Stomach smooth muscle (tissue), 2 donors: ENCODE measurements around the gene BEST4.
"Not testable (repeated sequence)": the region's sequence is repeated elsewhere in the genome, so short reads cannot be mapped to it uniquely, and the experiment has no call there.

ENCODE experiments used
- H3K27ac ChIP-seq: one replicate; pipeline ENCODE4 v1.7.0; 2013; ENCODE audit warnings: mild to moderate bottlenecking, low read length, inconsistent platforms
- H3K27me3 ChIP-seq, 2 donors: one replicate each; pipeline ENCODE4 v1.7.0; 2013; ENCODE audit warnings: low read length in 2 of 2; ENCODE audit not compliant: insufficient read depth in 2 of 2, control insufficient read depth in 1 of 2
- H3K36me3 ChIP-seq, 2 donors: one replicate each; pipeline ENCODE4 v1.7.0; 2013; ENCODE audit warnings: low read length in 2 of 2; ENCODE audit not compliant: control insufficient read depth in 2 of 2, insufficient read depth in 2 of 2
- H3K4me1 ChIP-seq: one replicate; pipeline ENCODE4 v1.7.0; 2013; ENCODE audit warnings: low read length; ENCODE audit not compliant: control insufficient read depth, insufficient read depth
- H3K4me3 ChIP-seq, 2 donors: one replicate each; pipeline ENCODE4 v1.7.0; 2013; ENCODE audit warnings: low read length in 2 of 2
- H3K9ac ChIP-seq, 2 donors: one replicate each; pipeline ENCODE4 v1.7.0; 2013; ENCODE audit warnings: low read length in 2 of 2, mild to moderate bottlenecking in 1 of 2
- H3K9me3 ChIP-seq, 2 donors: one replicate each; pipeline ENCODE4 v1.7.0; 2013; ENCODE audit warnings: low read length in 2 of 2; ENCODE audit not compliant: control insufficient read depth in 2 of 2
- donor health status: healthy.
- donor health status: Pancreatic carcinoma.

Gene BEST4

DNA sequence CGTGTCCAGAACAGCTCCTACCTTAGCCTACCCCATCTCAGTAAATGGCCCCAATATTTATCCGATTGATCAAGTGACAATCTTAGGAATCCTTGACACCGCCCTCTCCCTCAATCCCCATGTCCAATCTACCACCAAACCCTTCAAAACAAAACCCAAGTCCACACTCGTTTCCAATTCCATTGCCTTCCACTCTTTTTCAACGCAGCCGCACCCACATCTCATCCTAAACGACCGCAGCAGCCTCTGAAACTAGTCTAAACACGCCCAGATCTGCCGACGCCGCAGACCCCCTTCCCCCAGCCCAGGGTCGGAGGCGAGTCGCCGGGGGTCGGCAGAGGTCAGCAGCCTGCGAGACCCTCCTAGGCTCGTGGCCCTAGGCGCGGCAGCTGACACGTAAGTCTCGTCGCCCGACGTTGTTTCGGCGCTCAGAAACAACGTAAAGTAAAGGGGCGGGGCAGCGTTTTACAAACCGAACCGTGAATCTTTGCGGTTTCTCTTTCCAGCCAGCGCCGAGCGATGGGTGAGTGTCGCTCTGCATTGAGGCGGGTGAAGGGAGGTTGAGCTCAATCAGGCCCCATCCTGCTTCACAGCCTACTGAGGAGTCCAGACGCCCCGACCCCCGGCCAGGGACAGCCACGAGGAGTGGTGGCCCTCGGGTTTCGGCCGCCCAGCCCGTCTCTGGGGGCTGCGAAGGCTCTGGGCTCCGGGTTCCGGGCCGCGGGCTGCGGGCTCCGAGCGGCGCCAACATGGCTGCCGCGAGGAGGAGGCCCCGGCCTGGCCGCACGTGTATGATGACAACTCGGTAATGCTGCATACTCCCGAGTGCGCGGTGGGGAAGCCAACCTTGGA, 12.7 kb downstream of the BEST4 start, which contains the start of gene RPS8:
TSS of gene RPS8 (plus strand) at position 463 of the 852 bp plus-strand sequence. CDS start at position 520, 57 bp downstream.
- H3K9me3 ChIP-seq, result no peaks in the 10 kb centered on the region
- peaks cover 16 to 22% of the 10 kb centered on the region in 2 donors for H3K36me3 ChIP-seq
- H3K4me3 ChIP-seq, result peak within 1 kb of the TSS; percentile 73 to 94
- H3K27ac ChIP-seq, result peak within 1 kb of the TSS; percentile 98
- peak within 1 kb of the TSS; percentile 89 to 99 for H3K9ac ChIP-seq
- peaks cover 20% of the 10 kb centered on the region for H3K4me1 ChIP-seq
- no peaks in the 10 kb centered on the region for H3K27me3 ChIP-seq

DNA sequence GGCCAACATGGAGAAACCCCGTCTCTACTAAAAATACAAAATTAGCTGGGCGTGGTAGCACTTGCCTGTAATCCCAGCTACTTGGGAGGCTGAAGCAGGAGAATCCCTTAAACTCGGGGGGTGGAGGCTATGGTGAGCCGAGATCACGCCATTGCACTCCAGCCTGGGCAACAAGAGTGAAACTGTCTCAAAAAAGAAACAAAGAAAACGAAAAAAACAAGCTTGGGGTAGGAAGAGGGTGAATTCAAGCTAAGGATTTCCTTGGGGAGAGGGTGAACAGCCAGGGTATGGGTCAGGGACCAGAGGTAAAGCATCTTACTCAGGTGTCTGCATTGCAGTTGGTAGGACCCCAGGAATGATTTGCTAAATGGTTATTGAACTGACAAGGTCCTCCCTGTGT, 21.5 kb downstream of the BEST4 start:
- H3K27ac ChIP-seq, H3K36me3 ChIP-seq, H3K4me3 ChIP-seq, H3K4me1 ChIP-seq, H3K27me3 ChIP-seq, H3K9ac ChIP-seq, H3K9me3 ChIP-seq: not testable (repeated sequence)

DNA sequence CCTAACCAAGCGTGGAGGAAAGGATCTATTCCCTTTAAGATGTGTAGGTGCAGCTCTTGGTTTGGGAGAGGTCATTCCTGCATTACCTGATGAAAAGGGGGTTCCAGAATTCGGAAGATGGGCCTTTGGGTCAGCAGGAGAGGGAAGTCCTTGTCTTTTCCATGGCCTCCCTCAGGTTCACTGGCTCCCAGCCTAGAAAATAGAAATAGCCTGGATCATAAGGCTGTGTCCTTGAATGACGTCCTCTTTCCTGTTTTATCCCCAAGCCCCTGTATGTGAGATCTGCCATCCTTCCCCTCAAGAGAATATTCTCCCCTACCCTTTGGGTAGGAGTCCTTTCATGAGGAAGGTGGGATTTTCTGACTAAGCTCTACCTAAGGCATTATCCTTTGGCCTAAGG, 27.1 kb downstream of the BEST4 start:
- no peaks in the 10 kb centered on the region for H3K27me3 ChIP-seq
- no peaks in the 10 kb centered on the region for H3K36me3 ChIP-seq
- H3K9me3 ChIP-seq, result no peaks in the 10 kb centered on the region
- no peak overlapping the region for H3K27ac ChIP-seq
- H3K9ac ChIP-seq, result no peak overlapping the region
- no peaks in the 10 kb centered on the region for H3K4me1 ChIP-seq
- H3K4me3 ChIP-seq, result no peak overlapping the region

DNA sequence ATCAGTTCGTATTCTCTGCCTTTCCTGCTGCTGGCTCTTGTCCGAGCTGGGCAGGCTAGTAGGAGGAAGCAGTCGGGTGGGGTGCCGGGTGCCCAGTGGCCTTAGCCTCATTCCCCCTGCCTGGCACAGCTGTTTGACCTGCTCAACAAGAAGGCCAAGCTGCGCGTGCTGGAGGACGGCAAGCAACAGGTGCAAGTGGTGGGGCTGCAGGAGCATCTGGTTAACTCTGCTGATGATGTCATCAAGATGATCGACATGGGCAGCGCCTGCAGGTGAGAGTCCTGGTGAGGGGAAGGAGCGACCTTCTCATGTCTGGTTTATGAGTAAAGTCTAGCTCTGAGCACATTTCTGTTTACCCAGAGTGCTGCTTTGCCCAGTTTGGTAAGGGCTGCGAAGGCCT, 28.9 kb downstream of the BEST4 start:
- Histone ChIP-seq H3K4me1 (no peaks in the 10 kb centered on the region), H3K36me3 (no peaks in the 10 kb centered on the region), H3K4me3 (no peak overlapping the region), H3K9me3 (no peaks in the 10 kb centered on the region), H3K9ac (no peak overlapping the region), H3K27ac (no peak overlapping the region), H3K27me3 (no peaks in the 10 kb centered on the region)

DNA sequence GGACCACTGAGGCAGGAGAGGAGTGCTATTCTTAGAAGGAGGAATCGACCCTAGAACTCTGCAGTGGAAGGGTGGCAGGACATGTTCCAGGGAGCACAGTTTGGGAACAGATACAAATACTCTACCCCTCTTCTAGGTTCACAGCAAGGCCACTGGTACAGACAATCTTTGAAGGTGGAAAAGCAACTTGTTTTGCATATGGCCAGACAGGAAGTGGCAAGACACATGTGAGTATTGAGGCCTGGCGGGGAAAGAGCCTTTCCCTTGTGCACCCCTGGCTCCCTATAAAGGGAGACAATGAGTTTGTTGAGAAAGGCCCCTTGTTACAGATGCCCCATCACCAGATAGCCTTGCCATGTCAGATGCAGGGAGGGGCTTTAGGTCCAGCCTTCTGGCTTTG, 30.6 kb downstream of the BEST4 start:
- H3K27ac ChIP-seq, result no peak overlapping the region
- H3K4me1 ChIP-seq, result no peaks in the 10 kb centered on the region
- H3K4me3 ChIP-seq, result no peak overlapping the region
- H3K27me3 ChIP-seq, result no peaks in the 10 kb centered on the region
- no peak overlapping the region for H3K9ac ChIP-seq
- no peaks in the 10 kb centered on the region for H3K9me3 ChIP-seq
- no peaks in the 10 kb centered on the region for H3K36me3 ChIP-seq

DNA sequence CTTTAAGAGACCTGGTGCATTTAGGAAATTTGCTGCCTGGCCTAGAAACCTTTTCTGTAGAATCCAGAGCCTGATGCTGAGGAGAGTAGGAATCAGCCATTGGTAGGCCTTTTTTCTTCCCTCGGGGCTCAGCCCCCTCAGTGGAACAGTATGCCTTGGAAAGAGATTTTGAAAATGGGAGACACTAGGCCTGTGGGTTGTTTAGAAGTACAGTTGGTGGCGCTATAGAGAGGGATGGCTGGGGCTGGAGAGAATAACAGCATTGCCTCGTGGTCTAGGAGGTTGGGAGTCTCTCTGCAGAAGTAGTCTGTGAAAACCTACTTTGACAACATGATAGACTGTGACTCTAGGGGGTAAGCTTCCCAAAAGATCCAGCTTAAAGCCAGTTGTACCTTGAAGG, 40.1 kb downstream of the BEST4 start:
- H3K4me1 ChIP-seq, result no peaks in the 10 kb centered on the region
- H3K36me3 ChIP-seq, result no peaks in the 10 kb centered on the region
- no peaks in the 10 kb centered on the region for H3K27me3 ChIP-seq
- H3K9me3 ChIP-seq, result no peaks in the 10 kb centered on the region
- H3K27ac ChIP-seq, result no peak overlapping the region
- H3K9ac ChIP-seq, result no peak overlapping the region
- no peak overlapping the region for H3K4me3 ChIP-seq

DNA sequence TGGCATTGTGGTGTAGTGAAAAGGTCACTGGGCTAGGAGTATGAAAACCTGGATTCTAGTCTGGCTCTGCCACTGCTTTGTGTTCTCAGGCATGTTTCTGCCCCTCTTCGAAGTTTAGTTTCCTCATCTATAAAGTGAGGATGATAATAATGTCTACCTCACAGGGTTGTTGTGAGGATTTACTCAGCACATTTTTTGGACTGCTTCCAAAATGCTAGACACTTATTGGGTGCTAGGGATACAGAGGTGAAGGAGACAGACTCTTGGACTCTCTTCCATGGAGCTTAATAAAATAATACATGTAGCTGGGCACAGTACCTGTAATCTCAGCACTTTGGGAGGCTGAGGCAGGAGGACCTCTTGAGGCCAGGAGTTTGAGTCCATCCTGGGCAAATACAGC, 44.8 kb downstream of the BEST4 start:
- Histone ChIP-seq H3K4me1 (peaks cover 7% of the 10 kb centered on the region), H3K9me3 (no peaks in the 10 kb centered on the region), H3K27me3 (no peaks in the 10 kb centered on the region), H3K9ac (no peak overlapping the region), H3K27ac (no peak overlapping the region), H3K36me3 (no peaks in the 10 kb centered on the region), H3K4me3 (no peak overlapping the region)

DNA sequence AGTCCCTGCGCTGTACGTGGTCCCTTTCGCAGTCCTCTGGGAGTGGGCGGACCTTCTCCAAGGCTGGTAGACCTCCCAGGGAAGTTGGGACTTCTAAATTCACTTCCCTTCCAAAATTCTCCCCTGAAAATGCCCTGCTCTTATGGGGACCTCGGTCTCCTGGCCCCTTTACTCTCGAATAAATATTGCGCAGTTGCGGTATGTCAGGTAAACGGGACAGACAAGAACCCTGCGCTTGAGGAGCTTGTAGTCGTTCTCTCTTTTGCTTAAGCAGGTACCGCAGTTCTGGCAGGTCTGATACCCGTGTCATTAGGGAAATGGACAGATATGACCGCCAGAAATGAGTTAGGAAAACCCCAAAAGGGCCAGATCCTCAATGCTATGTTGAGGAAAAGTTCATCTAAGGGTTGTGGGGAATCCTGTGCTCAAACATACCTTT, 47.8 kb downstream of the BEST4 start:
- no peak overlapping the region for H3K27ac ChIP-seq
- H3K9ac ChIP-seq, result peak overlapping the region; percentile 5 to 26
- H3K4me1 ChIP-seq, result peaks cover 7% of the 10 kb centered on the region
- H3K27me3 ChIP-seq, result no peaks in the 10 kb centered on the region
- H3K4me3 ChIP-seq, result peak overlapping the region; percentile 86 to 95
- no peaks in the 10 kb centered on the region for H3K36me3 ChIP-seq
- H3K9me3 ChIP-seq, result no peaks in the 10 kb centered on the region

DNA sequence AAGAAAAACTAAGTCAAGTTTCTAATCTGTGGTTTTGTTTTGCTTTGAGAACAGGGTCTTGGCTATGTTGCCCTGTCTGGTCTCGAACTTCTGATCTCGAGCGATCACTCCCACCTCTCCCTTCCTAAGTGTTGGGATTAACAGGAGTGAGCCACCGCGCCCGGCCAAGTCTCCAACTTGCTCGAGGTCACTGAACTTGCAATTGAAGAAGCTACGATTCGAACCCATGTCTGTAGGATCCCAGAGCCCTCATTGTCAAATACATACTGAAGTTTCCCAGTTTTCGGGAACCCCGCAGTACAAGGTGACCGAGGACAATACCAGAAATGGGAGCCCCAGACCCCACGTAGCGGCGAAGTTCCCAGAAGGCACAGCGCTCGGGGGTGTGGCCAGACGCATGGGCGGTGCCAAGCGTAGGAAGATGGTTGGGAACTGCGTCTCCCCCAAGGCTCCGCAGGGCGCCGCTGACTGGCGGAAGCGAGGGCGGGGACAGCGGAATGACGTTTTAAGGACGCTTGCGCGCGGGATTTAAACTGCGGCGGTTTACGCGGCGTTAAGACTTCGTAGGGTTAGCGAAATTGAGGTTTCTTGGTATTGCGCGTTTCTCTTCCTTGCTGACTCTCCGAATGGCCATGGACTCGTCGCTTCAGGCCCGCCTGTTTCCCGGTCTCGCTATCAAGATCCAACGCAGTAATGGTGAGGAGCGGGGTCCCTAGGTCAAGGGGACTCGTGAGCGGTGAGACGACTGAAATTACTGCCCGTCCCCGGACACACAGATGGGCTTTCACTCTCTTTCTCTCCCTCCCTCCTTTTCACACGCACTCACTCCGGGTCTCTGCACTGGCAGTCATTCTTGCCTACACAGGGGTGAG, 48.4 kb downstream of the BEST4 start, which contains the start of gene KIF2C:
TSS of gene KIF2C (plus strand) at position 531 of the 872 bp plus-strand sequence. CDS start at position 627, 96 bp downstream.
- Histone ChIP-seq H3K4me1 (peaks cover 7% of the 10 kb centered on the region), H3K9me3 (no peaks in the 10 kb centered on the region), H3K27ac (peak within 1 kb of the TSS; percentile 83), H3K9ac (peak within 1 kb of the TSS; percentile 81 to 93), H3K4me3 (peak within 1 kb of the TSS; percentile 86 to 95), H3K27me3 (no peaks in the 10 kb centered on the region), H3K36me3 (no peaks in the 10 kb centered on the region)

DNA sequence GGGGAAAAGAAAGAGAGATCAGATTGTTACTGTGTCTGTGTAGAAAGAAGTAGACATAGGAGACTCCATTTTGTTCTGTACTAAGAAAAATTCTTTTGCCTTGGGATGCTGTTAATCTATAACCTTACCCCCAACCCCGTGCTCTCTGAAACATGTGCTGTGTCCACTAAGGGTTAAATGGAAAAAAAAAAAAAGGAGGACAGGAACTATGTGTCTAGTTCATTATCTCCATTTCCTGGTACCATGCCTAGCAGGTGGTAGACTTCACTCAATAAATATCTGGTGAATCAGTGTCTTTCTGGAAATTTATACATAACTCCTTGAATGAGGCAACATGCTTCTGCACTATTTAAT, 49.0 kb downstream of the BEST4 start:
- Histone ChIP-seq H3K4me3 (peak overlapping the region; percentile 86 to 95), H3K27ac (peak overlapping the region; percentile 83), H3K9ac (peak overlapping the region; percentile 81 to 93)
- H3K4me1 ChIP-seq, H3K27me3 ChIP-seq, H3K36me3 ChIP-seq, H3K9me3 ChIP-seq: not testable (repeated sequence)
